Endothelial cell (in vitro differentiated cells): ENCODE data around the gene EPN3. TPM values are rescaled to one million over a fixed set of nuclear protein-coding genes. Genes with fewer than 3 reads are reported as not detected.

ENCODE experiments used
- DNase-seq: peaks from one replicate; pipeline ENCODE4 v3.0.0; 2021; ENCODE audit warnings: low spot score
- H3K27ac Mint-ChIP-seq: one replicate; pipeline ENCODE4 v1.8.0; 2021; ENCODE audit warnings: mixed read lengths, inconsistent platforms; ENCODE audit not compliant: unreplicated experiment
- H3K27me3 Mint-ChIP-seq: one replicate; pipeline ENCODE4 v1.8.0; 2021; ENCODE audit warnings: mild to moderate bottlenecking, moderate library complexity, mixed read lengths, inconsistent platforms; ENCODE audit not compliant: unreplicated experiment
- H3K36me3 Mint-ChIP-seq: one replicate; pipeline ENCODE4 v1.8.0; 2021; ENCODE audit warnings: mild to moderate bottlenecking, low read depth, mixed read lengths, inconsistent platforms; ENCODE audit not compliant: unreplicated experiment
- H3K4me1 Mint-ChIP-seq: one replicate; pipeline ENCODE4 v1.8.0; 2021; ENCODE audit warnings: mild to moderate bottlenecking, mixed read lengths, inconsistent platforms; ENCODE audit not compliant: unreplicated experiment
- H3K4me3 Mint-ChIP-seq: one replicate; pipeline ENCODE4 v1.8.0; 2021; ENCODE audit warnings: mild to moderate bottlenecking, mixed read lengths, inconsistent platforms; ENCODE audit not compliant: unreplicated experiment
- H3K9me3 Mint-ChIP-seq: one replicate; pipeline ENCODE4 v1.8.0; 2021; ENCODE audit warnings: mixed read lengths, inconsistent platforms; ENCODE audit not compliant: unreplicated experiment
- CTCF ChIP-seq: fragments of 200-600 bp; sonication (generic); IDR thresholded peaks from one replicate; pipeline ENCODE4 v1.5.0; 2021; ENCODE audit warnings: antibody characterized with exemption; ENCODE audit not compliant: unreplicated experiment
- total RNA-seq: library from RNA; stranded (reverse); fragmentation: NEBNext Ultra II Directional; extraction: Animal tissue kit (Norgen Biotek cat#: 25700); gene quantifications from one replicate; pipeline ENCODE4 v1.2.1, GENCODE V29; 2021; ENCODE audit not compliant: unreplicated experiment

EPN3 gene
- total RNA-seq, 1 donor from 2014 or later = 0.49 TPM

- TF ChIP-seq CTCF = no peak
- Mint-ChIP-seq H3K9me3 (no peaks in the 10 kb centered on the region), H3K36me3 (no peaks in the 10 kb centered on the region), H3K4me1 (peaks cover 7% of the 10 kb centered on the region), H3K4me3 (no peak overlapping the region), H3K27me3 (peaks cover 8% of the 10 kb centered on the region), H3K27ac (no peak overlapping the region)
- no peak for DNase-seq
These were observed 8.2 kb downstream of the EPN3 start for GRCh38 chr17:50540560-50541401.

- H3K9me3 Mint-ChIP-seq = no peaks in the 10 kb centered on the region
- H3K36me3 Mint-ChIP-seq = no peaks in the 10 kb centered on the region
- no peak for TF ChIP-seq CTCF
- DNase-seq = no peak
- H3K4me1 Mint-ChIP-seq = peaks cover 7% of the 10 kb centered on the region
- peaks cover 11% of the 10 kb centered on the region for H3K27me3 Mint-ChIP-seq
- H3K4me3 Mint-ChIP-seq = peak overlapping the region; percentile 78
- H3K27ac Mint-ChIP-seq = no peak overlapping the region
These were observed 8.8 kb downstream of the EPN3 start for GRCh38 chr17:50541402-50541715.

- peak; percentile 90 for DNase-seq
- H3K36me3 Mint-ChIP-seq = no peaks in the 10 kb centered on the region
- no peaks in the 10 kb centered on the region for H3K9me3 Mint-ChIP-seq
- no peak for TF ChIP-seq CTCF
- H3K4me1 Mint-ChIP-seq = peaks cover 7% of the 10 kb centered on the region
- peak overlapping the region; percentile 84 for H3K4me3 Mint-ChIP-seq
- H3K27me3 Mint-ChIP-seq = peaks cover 11% of the 10 kb centered on the region
- no peak overlapping the region for H3K27ac Mint-ChIP-seq
These were observed 9.5 kb downstream of the EPN3 start for GRCh38 chr17:50541716-50542688.

GRCh38 chr17:50542795-50543774 is 10.6 kb downstream of the EPN3 start:
- H3K4me1 Mint-ChIP-seq = peaks cover 10% of the 10 kb centered on the region
- no peaks in the 10 kb centered on the region for H3K36me3 Mint-ChIP-seq
- peaks cover 11% of the 10 kb centered on the region for H3K27me3 Mint-ChIP-seq
- no peak overlapping the region for H3K27ac Mint-ChIP-seq
- H3K4me3 Mint-ChIP-seq = peak overlapping the region; percentile 84
- TF ChIP-seq CTCF = no peak
- no peaks in the 10 kb centered on the region for H3K9me3 Mint-ChIP-seq
- DNase-seq = no peak
